MM.1S (cell line): Measurements from ENCODE around the gene SLFN13.

Source experiments
- EZH2 ChIP-seq: fragments of 300-600 bp; sonication (generic); optimal IDR thresholded peaks from 2 replicates; pipeline ENCODE3; 2017; ENCODE audit warnings: low read depth, mild to moderate bottlenecking, antibody characterized with exemption, low read length, mixed read lengths
- TF ChIP-seq, protein P1 (sequence below): fragments of 300-600 bp; sonication (generic); IDR thresholded peaks from 2 replicates; pipeline ENCODE4 v1.5.1; 2016; ENCODE audit warnings: antibody characterized with exemption, low read length, mixed read lengths

DNA sequence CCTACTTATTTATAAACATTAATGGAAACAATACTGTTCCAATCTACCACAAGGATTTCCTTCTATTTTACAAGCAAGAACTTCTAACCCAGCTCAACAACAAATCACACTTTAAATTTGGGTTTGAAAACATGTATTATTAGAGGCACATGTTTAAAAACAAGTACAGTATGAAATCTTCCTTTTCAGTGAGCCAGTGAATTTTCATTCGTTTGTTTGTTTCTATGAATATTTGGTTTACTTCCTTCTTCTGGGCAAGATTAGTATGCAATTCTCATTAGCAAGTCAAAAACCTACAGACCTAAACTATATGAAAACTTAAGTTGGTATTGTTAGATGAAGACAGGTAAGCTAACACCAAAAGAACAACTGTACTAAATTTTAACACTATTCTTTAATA lies 42.0 kb downstream of the SLFN13 start:
- no peak for TF ChIP-seq EZH2
- TF ChIP-seq, protein P1, sequence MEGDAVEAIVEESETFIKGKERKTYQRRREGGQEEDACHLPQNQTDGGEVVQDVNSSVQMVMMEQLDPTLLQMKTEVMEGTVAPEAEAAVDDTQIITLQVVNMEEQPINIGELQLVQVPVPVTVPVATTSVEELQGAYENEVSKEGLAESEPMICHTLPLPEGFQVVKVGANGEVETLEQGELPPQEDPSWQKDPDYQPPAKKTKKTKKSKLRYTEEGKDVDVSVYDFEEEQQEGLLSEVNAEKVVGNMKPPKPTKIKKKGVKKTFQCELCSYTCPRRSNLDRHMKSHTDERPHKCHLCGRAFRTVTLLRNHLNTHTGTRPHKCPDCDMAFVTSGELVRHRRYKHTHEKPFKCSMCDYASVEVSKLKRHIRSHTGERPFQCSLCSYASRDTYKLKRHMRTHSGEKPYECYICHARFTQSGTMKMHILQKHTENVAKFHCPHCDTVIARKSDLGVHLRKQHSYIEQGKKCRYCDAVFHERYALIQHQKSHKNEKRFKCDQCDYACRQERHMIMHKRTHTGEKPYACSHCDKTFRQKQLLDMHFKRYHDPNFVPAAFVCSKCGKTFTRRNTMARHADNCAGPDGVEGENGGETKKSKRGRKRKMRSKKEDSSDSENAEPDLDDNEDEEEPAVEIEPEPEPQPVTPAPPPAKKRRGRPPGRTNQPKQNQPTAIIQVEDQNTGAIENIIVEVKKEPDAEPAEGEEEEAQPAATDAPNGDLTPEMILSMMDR, result no peak
